PC-3 (cell line): Measurements from ENCODE around the gene SERPINI1.

ENCODE experiments used
- EZH2 ChIP-seq: fragments of 300-600 bp; sonication (generic); IDR thresholded peaks from one replicate; pipeline ENCODE4 v1.6.1; 2017; ENCODE audit warnings: antibody characterized with exemption, mild to moderate bottlenecking, low read length; ENCODE audit not compliant: unreplicated experiment
- TF ChIP-seq, protein P1 (sequence below): fragments of 300-600 bp; sonication (generic); conservative IDR thresholded peaks from 2 replicates; pipeline ENCODE4 v1.5.1; 2017; ENCODE audit warnings: antibody characterized with exemption, low read depth, mild to moderate bottlenecking, low read length

- no peak for TF ChIP-seq EZH2
- TF ChIP-seq, protein P1, sequence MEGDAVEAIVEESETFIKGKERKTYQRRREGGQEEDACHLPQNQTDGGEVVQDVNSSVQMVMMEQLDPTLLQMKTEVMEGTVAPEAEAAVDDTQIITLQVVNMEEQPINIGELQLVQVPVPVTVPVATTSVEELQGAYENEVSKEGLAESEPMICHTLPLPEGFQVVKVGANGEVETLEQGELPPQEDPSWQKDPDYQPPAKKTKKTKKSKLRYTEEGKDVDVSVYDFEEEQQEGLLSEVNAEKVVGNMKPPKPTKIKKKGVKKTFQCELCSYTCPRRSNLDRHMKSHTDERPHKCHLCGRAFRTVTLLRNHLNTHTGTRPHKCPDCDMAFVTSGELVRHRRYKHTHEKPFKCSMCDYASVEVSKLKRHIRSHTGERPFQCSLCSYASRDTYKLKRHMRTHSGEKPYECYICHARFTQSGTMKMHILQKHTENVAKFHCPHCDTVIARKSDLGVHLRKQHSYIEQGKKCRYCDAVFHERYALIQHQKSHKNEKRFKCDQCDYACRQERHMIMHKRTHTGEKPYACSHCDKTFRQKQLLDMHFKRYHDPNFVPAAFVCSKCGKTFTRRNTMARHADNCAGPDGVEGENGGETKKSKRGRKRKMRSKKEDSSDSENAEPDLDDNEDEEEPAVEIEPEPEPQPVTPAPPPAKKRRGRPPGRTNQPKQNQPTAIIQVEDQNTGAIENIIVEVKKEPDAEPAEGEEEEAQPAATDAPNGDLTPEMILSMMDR = no peak
Measured at GRCh38 chr3:167762296-167762695, 26.8 kb downstream of the SERPINI1 start.
